Stimulated activated CD4-positive, alpha-beta T cell treated with anti-CD3 and anti-CD28 coated beads, Interleukin-2, amount 100 ng/mL, for 48 hours (primary cell): ENCODE measurements around the gene ATF6B.

ENCODE experiments used
- DNase-seq, 2 donors: peaks; one replicate each; pipeline ENCODE4 v3.0.0-alpha.2; 2020

ATF6B gene

GRCh38 chr6:32129297-32130088 lies 1.4 kb upstream of the ATF6B start:
- DNase-seq: no peak

- DNase-seq: no peak
These were observed 778 bp upstream of the ATF6B start for GRCh38 chr6:32128751-32129296.

GRCh38 chr6:32127409-32127716 lies 683 bp downstream of the ATF6B start:
- DNase-seq: no peak

GRCh38 chr6:32126880-32127279 lies 1.2 kb downstream of the ATF6B start:
- no peak for DNase-seq

GRCh38 chr6:32123681-32124080 lies 4.4 kb downstream of the ATF6B start:
- no peak for DNase-seq

- no peak for DNase-seq
These were observed 7.4 kb downstream of the ATF6B start for GRCh38 chr6:32120573-32121059.

- DNase-seq: peak; percentile 57 to 65
These were observed 9.0 kb downstream of the ATF6B start for GRCh38 chr6:32118782-32119628.

- no peak for DNase-seq
These were observed 10.6 kb downstream of the ATF6B start for GRCh38 chr6:32117461-32117860.

- no peak for DNase-seq
These were observed 11.4 kb downstream of the ATF6B start for GRCh38 chr6:32116674-32117073.

- DNase-seq: no peak
These were observed 12.4 kb downstream of the ATF6B start for GRCh38 chr6:32115623-32116022.

- DNase-seq: no peak
These were observed 13.2 kb downstream of the ATF6B start for GRCh38 chr6:32114796-32115195.

GRCh38 chr6:32113386-32114352 lies 14.4 kb downstream of the ATF6B start:
- no peak for DNase-seq

GRCh38 chr6:32112431-32112980 lies 15.5 kb downstream of the ATF6B start:
- DNase-seq: no peak

GRCh38 chr6:32111424-32112066 lies 16.5 kb downstream of the ATF6B start:
- no peak for DNase-seq

- DNase-seq: no peak
These were observed 17.4 kb downstream of the ATF6B start for GRCh38 chr6:32110632-32111031.

GRCh38 chr6:32109765-32110160 lies 18.3 kb downstream of the ATF6B start:
- DNase-seq: no peak

GRCh38 chr6:32109114-32109764 lies 18.8 kb downstream of the ATF6B start, which contains the start of gene TNXB:
TNXB (minus strand) TSS chr6:32109338; CDS start chr6:32098198, 11,140 bp downstream.
- DNase-seq: no peak

- DNase-seq: no peak
These were observed 19.3 kb downstream of the ATF6B start for GRCh38 chr6:32108727-32109113.

GRCh38 chr6:32108094-32108627 lies 19.9 kb downstream of the ATF6B start:
- no peak for DNase-seq

- DNase-seq: no peak
These were observed 20.6 kb downstream of the ATF6B start for GRCh38 chr6:32107406-32107805.

GRCh38 chr6:32105433-32105832 lies 22.6 kb downstream of the ATF6B start:
- no peak for DNase-seq
